Measurements from ENCODE around the gene TRIM31. TPM values are rescaled to one million over a fixed set of nuclear protein-coding genes. Genes with fewer than 3 reads are reported as not detected.
A peak's percentile ranks its signal among the peaks of the same experiment; 100 is the strongest.

Gene TRIM31
- polyA plus RNA-seq, 4 donors, result not detected

- no peak for DNase-seq (ENCODE audit: low read depth in 4 of 4, low spot score in 3 of 4)
Measured at GRCh38 chr6:30087876-30088275, 25.0 kb downstream of the TRIM31 start.

DNA sequence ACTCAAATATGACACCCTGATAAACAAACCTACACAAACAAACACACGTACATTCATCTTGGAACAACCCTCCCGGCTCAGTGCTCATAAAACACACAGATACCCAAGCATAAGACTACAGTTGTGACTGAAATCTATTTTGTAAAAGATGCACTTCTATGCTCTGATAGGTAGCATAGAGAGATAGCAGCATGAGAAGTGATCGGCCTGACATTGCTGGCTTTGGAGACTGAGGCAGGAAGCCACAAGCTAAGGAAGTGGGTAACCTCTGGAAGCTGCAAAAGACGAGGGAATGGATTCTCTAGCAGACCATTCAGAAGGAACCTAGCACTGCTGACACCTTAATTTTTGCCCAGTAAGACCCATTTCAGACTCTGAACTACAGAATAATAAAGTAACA, 35.7 kb downstream of the TRIM31 start:
- no peak for DNase-seq (ENCODE audit: low read depth in 4 of 4, low spot score in 3 of 4)

DNA sequence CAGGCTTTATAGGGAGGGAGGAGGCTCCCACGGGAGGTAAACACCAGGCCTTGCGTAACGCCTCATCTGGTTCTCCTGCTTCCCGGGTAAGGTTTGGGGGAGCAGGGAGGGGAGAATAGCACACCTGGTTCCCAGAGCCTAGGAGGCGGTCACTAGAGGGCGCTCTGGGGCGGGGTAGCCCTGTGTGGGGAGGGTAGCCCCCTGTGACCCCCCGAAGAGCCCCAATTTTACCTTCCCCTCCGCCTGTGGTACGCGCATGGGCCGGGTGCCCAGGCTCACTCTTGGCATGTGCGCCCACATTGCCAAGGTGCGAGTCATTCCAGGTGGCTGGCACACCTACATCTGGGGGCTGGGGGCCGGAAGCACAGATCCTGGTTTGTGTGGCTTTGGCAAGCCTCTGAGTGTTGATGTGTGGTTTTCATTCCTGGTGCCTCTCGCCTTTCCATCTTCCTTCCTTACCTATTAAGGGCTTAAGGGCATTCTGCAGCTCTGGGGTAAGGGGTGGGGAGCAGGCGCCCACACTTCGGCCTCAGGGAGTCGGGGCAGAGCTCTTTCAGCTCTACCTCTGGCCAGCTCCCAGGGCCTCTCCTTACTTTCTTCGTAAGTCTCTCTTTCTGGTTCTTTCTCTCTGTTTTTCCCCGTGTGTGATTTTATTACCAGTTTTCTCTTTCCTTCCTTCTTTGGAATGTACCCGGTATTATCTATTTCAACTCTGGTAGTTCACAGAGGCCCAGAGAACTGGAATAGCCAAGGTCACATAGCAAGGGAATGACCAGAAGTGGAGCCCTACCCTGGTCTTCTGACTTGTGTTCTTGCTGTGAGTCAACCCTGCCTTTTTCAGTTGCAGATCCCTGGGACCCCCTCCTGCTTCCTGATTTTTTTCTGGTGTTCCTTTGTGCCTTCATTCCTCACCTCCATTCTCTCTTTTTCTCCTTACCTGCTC, 36.8 kb downstream of the TRIM31 start:
- DNase-seq (ENCODE audit: low read depth in 4 of 4, low spot score in 3 of 4), result no peak

DNA sequence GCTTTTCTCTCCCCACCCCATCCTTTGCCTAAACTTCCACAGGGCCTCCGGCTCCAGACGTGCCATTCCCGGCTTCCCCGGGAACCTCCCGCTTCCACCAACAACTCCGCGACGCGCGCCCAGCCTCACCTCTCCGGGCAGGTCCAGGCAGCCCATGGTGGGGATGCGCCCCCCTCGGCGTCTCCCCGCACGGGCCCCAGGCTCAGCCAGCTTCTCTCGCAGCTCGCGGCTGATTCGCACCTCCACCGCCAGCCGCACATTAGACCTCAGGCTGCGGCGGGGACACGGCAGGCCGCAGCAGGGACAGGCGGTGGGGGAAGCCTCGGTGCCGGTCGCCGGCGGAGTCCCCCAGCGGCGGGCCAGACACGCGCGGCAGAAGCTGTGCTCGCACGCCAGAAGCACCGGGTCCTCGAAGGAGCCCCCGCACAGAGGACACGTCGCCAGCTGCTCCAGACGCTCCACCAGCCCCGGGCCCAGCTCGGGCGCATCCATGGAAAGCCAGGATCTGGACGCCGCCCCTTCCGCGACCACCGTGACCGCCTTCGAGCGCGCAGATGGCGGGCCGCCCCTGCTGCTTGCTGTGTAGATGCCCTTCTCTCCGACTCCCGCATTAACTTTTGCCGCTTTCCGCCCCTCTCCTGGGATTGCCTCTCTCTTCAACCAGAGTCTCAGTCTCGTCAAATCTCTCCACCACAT, 37.6 kb downstream of the TRIM31 start, which contains the start of gene RNF39:
TSS of gene RNF39 (minus strand) at position 676 of the 696 bp plus-strand sequence. CDS start at position 492, 184 bp downstream.
- DNase-seq (ENCODE audit: low read depth in 4 of 4, low spot score in 3 of 4), result no peak

DNA sequence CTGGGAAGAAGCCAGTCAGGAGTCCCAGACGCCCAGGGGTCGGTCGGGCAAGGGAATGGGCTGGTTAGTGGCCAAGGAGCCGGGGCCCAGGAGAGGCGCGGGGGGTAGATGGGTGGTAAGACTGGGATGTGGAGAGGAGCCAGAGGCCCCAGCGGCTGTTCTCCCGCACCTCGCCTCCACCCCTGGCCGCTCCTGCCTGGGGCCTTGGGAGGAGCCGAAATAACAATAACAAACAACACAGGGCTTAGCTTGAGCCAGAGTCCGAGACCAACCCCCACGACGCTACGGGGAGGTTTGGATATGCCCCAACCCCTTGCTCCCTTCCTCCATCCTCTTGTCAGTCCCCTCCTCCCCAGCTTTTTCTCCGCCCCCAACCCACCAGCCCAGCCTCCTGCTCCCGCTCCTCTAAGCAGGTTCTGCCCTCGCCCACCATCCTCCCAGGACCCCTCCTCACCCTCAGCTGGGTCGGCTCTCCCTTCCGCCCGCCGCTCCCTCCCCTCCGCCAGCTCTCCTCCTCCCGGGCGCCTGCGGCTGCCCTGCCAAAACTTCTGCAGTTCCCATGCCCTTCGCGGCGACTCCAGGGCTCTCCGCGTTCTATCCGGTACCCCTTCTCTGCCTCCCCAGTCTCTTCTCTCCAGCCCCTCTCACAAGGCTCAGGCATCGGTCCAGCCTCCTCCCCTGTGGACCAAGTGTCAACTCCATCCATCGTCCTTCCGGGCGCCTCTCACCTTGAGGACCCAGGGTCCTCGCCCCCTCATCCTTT, 38.4 kb downstream of the TRIM31 start:
- DNase-seq (ENCODE audit: low read depth in 4 of 4, low spot score in 3 of 4), result no peak

- DNase-seq (ENCODE audit: low read depth in 4 of 4, low spot score in 3 of 4), result no peak
Measured at GRCh38 chr6:30073489-30074235, 39.2 kb downstream of the TRIM31 start.

DNA sequence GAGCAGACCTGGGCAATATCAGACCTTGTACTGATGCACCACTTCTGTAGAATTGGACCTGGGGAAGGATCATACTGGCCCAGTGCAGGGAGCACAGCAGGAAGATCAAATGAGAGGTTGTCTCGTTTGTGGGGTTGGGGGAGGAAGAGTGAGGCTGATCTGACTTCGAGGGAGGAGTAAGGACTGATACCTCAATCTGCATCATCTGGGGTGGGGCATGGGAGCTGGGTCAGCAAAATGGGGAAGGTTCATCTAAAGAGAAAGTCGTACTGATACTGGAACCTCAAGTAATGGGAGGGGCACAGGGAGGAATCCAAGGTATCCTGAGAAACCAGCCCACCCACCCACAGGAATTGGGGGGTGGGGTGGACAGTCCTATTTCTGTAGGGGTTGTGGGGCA, 41.0 kb downstream of the TRIM31 start:
- no peak for DNase-seq (ENCODE audit: low read depth in 4 of 4, low spot score in 3 of 4)

- DNase-seq (ENCODE audit: low read depth in 4 of 4, low spot score in 3 of 4), result no peak
Measured at GRCh38 chr6:30071081-30071818, 41.6 kb downstream of the TRIM31 start.

GRCh38 chr6:30067460-30068139, 45.3 kb downstream of the TRIM31 start:
- DNase-seq (ENCODE audit: low read depth in 4 of 4, low spot score in 3 of 4), result no peak

DNA sequence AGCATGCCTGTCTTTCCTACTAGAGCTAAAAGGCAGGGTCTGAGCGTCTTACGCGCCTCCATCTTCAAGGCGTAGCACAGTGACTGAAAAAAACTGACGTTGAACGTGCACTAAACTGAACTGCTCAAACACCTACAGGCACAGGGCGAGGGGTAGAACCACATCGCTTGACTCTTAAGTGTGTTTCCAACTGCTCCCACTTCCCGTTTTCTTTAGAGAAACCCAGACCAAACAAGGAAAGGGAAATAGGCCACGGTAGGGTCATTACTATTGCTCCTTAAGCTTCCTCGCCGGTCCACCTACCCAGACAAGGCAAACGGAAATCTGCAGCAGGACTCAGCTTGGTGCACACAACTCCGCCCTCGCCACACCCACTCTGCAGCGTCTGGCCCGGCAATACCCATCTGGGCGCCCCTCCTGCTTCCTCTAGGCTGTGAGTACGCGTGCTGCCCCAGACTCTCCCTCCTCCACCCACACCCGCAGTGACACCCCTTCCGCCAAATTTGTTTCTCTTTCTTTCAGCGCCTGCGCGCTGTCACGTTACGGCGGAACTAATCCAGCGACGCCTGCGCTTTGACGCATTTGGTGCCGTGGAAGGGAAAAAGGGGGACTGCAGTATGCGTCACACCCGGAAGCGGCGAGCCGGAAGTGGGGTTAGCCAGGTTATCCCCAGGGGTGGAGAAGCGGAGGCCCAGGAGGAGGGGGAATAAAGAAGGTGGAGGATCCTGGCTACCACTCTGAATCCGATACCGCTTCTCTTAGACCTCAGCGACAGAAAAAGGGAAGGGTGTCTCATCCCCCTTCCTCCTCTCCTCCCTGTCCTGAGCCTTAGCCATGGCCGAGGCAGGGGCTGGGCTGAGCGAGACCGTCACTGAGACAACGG, 46.1 kb downstream of the TRIM31 start, which contains the start of gene PPP1R11:
TSS of gene PPP1R11 (plus strand) at position 622 of the 883 bp plus-strand sequence. CDS start at position 835, 213 bp downstream.
- peak; percentile 98 to 99 (median 98) for DNase-seq (ENCODE audit: low read depth in 4 of 4, low spot score in 3 of 4)

DNA sequence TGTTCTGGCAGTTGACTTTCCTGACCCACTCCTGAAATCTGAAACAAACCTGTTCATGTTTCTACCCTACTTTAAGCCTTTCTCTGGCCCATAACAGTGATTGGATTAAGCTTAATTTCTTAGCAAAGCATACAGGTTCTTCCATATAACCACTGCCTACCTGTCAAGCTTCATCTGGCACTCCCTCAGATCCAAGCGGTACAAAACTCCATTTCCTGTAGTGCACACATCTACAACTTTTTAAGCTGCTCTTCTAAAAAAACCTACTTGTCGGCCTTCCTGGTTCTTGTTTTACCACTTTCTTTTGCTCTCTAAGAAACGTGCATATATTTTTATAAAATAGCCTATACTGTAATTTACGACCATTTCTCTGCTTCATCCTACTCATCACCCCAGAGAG, 46.8 kb downstream of the TRIM31 start:
- DNase-seq (ENCODE audit: low read depth in 4 of 4, low spot score in 3 of 4), result no peak

- no peak for DNase-seq (ENCODE audit: low read depth in 4 of 4, low spot score in 3 of 4)
Measured at GRCh38 chr6:30063315-30063714, 49.6 kb downstream of the TRIM31 start.

DNA sequence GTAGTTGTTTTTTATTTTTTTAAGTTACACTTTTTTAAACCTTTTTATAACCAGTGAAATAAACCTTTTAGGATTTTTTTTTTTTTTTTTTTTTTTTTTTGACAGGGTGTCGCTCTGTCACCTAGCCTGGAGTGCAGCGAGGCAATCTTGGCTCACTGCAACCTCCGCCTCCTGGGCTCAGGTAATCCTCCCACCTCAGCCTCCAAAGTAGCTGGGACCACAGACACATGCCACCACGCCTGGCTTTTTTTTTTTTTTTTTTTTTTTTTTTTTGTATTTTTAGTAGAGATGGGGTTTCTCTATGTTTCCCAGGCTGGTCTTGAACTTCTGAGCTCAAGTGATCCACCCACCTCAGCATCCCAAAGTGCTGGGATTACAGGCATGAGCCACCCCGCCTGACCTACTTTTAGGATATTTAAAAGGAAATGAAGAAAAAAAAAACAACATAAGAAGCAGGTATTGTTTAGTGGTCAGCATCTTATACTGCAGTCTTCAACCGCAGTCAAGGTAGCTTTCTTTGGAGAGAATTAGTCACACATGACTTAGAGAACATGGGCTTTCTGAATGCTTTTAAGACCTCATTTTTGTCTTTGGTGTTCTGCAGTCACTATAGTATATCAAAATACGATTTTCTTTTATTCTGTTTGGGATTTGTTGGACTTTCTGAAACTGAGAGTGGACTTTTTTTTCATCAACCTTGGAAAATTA, 50.3 kb downstream of the TRIM31 start:
- DNase-seq (ENCODE audit: low read depth in 4 of 4, low spot score in 3 of 4), result no peak

DNA sequence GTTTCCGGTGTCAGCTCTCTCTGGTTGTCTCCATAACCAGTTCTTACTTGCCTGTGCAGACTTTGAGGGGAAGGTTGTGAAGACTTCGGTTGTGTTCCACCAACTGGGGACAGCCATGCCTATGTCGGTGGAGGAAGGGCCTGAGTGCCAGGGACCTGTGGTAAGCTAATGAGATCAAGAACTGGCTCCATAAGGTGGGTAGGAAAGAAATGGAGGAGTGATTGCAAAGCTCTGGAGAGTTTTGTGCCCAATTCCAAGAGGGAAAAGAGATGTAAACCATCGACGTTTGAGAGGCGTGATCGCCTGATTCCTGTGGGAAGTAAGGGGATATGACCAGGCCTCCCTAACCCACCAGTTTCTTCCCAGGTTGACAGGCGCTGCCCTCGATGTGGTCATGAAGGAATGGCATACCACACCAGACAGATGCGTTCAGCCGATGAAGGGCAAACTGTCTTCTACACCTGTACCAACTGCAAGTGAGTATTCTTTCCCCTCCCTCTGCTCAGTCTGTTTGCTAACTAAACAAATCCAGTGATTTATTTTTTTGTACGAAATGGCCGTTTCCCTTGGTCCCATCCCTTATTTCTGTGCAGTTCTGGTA, 50.9 kb downstream of the TRIM31 start:
- peak in 1 of 4 donors; percentile 23 for DNase-seq (ENCODE audit: low read depth in 4 of 4, low spot score in 3 of 4)

- DNase-seq (ENCODE audit: low read depth in 4 of 4, low spot score in 3 of 4), result peak; percentile 95 to 96 (median 95)
Measured at GRCh38 chr6:30061092-30061857, 51.6 kb downstream of the TRIM31 start, which contains the start of gene POLR1H. TSS of gene POLR1H (plus strand) at chr6:30061265. CDS start at chr6:30061525, 260 bp downstream.

- no peak for DNase-seq (ENCODE audit: low read depth in 4 of 4, low spot score in 3 of 4)
Measured at GRCh38 chr6:30060606-30061091, 52.2 kb downstream of the TRIM31 start.
